ENCODE data around the gene TNFRSF4.
A peak's percentile ranks its signal among the peaks of the same experiment; 100 is the strongest.

TNFRSF4 gene

GRCh38 chr1:1203561-1204424, 10.2 kb downstream of the TNFRSF4 start:
- peaks cover 5% of the 10 kb centered on the region for H3K4me1 ChIP-seq (ENCODE audit: control insufficient read depth, insufficient read depth, low read length)
- H3K36me3 ChIP-seq (ENCODE audit: control insufficient read depth, insufficient read depth, low read length, severe bottlenecking), result no peaks in the 10 kb centered on the region
- H3K4me3 ChIP-seq (ENCODE audit: low read length), result no peak overlapping the region
- no peak overlapping the region for H3K9ac ChIP-seq (ENCODE audit: low read length)
- no peak for DNase-seq (ENCODE audit: low read depth)
- no peaks in the 10 kb centered on the region for H3K9me3 ChIP-seq (ENCODE audit: control insufficient read depth, low read length)
- peaks cover 20% of the 10 kb centered on the region for H3K27me3 ChIP-seq (replicated peaks; ENCODE audit: control insufficient read depth, insufficient read depth, low read length)

GRCh38 chr1:1202831-1203560, 11.0 kb downstream of the TNFRSF4 start:
- DNase-seq (ENCODE audit: low read depth), result no peak
- Histone ChIP-seq H3K4me3 (ENCODE audit: low read length) (no peak overlapping the region), H3K36me3 (ENCODE audit: control insufficient read depth, insufficient read depth, low read length, severe bottlenecking) (no peaks in the 10 kb centered on the region), H3K9me3 (ENCODE audit: control insufficient read depth, low read length) (no peaks in the 10 kb centered on the region), H3K4me1 (ENCODE audit: control insufficient read depth, insufficient read depth, low read length) (no peaks in the 10 kb centered on the region), H3K9ac (ENCODE audit: low read length) (no peak overlapping the region), H3K27me3 (replicated peaks; ENCODE audit: control insufficient read depth, insufficient read depth, low read length) (peaks cover 20% of the 10 kb centered on the region)

GRCh38 chr1:1200876-1201810, 12.8 kb downstream of the TNFRSF4 start:
- no peak overlapping the region for H3K9ac ChIP-seq (ENCODE audit: low read length)
- H3K36me3 ChIP-seq (ENCODE audit: control insufficient read depth, insufficient read depth, low read length, severe bottlenecking), result no peaks in the 10 kb centered on the region
- no peak overlapping the region for H3K4me3 ChIP-seq (ENCODE audit: low read length)
- H3K9me3 ChIP-seq (ENCODE audit: control insufficient read depth, low read length), result no peaks in the 10 kb centered on the region
- H3K4me1 ChIP-seq (ENCODE audit: control insufficient read depth, insufficient read depth, low read length), result no peaks in the 10 kb centered on the region
- H3K27me3 ChIP-seq (replicated peaks; ENCODE audit: control insufficient read depth, insufficient read depth, low read length), result peaks cover 12% of the 10 kb centered on the region
- DNase-seq (ENCODE audit: low read depth), result peak; percentile 79

- Histone ChIP-seq H3K9me3 (ENCODE audit: control insufficient read depth, low read length) (no peaks in the 10 kb centered on the region), H3K4me1 (ENCODE audit: control insufficient read depth, insufficient read depth, low read length) (no peaks in the 10 kb centered on the region), H3K36me3 (ENCODE audit: control insufficient read depth, insufficient read depth, low read length, severe bottlenecking) (no peaks in the 10 kb centered on the region), H3K4me3 (ENCODE audit: low read length) (no peak overlapping the region), H3K27me3 (replicated peaks; ENCODE audit: control insufficient read depth, insufficient read depth, low read length) (peaks cover 6% of the 10 kb centered on the region), H3K9ac (ENCODE audit: low read length) (no peak overlapping the region)
- no peak for DNase-seq (ENCODE audit: low read depth)
These were observed 13.7 kb downstream of the TNFRSF4 start for GRCh38 chr1:1199961-1200875.

- H3K27me3 ChIP-seq (replicated peaks; ENCODE audit: control insufficient read depth, insufficient read depth, low read length), result no peaks in the 10 kb centered on the region
- peaks cover 8% of the 10 kb centered on the region for H3K9me3 ChIP-seq (ENCODE audit: control insufficient read depth, low read length)
- H3K36me3 ChIP-seq (ENCODE audit: control insufficient read depth, insufficient read depth, low read length, severe bottlenecking), result no peaks in the 10 kb centered on the region
- no peak for DNase-seq (ENCODE audit: low read depth)
- H3K4me1 ChIP-seq (ENCODE audit: control insufficient read depth, insufficient read depth, low read length), result no peaks in the 10 kb centered on the region
- no peak overlapping the region for H3K9ac ChIP-seq (ENCODE audit: low read length)
- H3K4me3 ChIP-seq (ENCODE audit: low read length), result no peak overlapping the region
These were observed 14.6 kb downstream of the TNFRSF4 start for GRCh38 chr1:1199141-1199960.

GRCh38 chr1:1198423-1199140, 15.4 kb downstream of the TNFRSF4 start:
- Histone ChIP-seq H3K9me3 (ENCODE audit: control insufficient read depth, low read length) (peaks cover 16% of the 10 kb centered on the region), H3K4me3 (ENCODE audit: low read length) (no peak overlapping the region), H3K27me3 (replicated peaks; ENCODE audit: control insufficient read depth, insufficient read depth, low read length) (no peaks in the 10 kb centered on the region), H3K36me3 (ENCODE audit: control insufficient read depth, insufficient read depth, low read length, severe bottlenecking) (no peaks in the 10 kb centered on the region), H3K9ac (ENCODE audit: low read length) (no peak overlapping the region), H3K4me1 (ENCODE audit: control insufficient read depth, insufficient read depth, low read length) (no peaks in the 10 kb centered on the region)
- DNase-seq (ENCODE audit: low read depth), result no peak

- no peak overlapping the region for H3K4me3 ChIP-seq (ENCODE audit: low read length)
- no peaks in the 10 kb centered on the region for H3K27me3 ChIP-seq (replicated peaks; ENCODE audit: control insufficient read depth, insufficient read depth, low read length)
- no peak overlapping the region for H3K9ac ChIP-seq (ENCODE audit: low read length)
- no peaks in the 10 kb centered on the region for H3K36me3 ChIP-seq (ENCODE audit: control insufficient read depth, insufficient read depth, low read length, severe bottlenecking)
- no peak for DNase-seq (ENCODE audit: low read depth)
- peaks cover 18% of the 10 kb centered on the region for H3K9me3 ChIP-seq (ENCODE audit: control insufficient read depth, low read length)
- no peaks in the 10 kb centered on the region for H3K4me1 ChIP-seq (ENCODE audit: control insufficient read depth, insufficient read depth, low read length)
These were observed 16.2 kb downstream of the TNFRSF4 start for GRCh38 chr1:1197551-1198422.

GRCh38 chr1:1197188-1197500, 16.8 kb downstream of the TNFRSF4 start:
- no peaks in the 10 kb centered on the region for H3K4me1 ChIP-seq (ENCODE audit: control insufficient read depth, insufficient read depth, low read length)
- H3K9ac ChIP-seq (ENCODE audit: low read length), result no peak overlapping the region
- H3K36me3 ChIP-seq (ENCODE audit: control insufficient read depth, insufficient read depth, low read length, severe bottlenecking), result no peaks in the 10 kb centered on the region
- DNase-seq (ENCODE audit: low read depth), result no peak
- peaks cover 24% of the 10 kb centered on the region for H3K9me3 ChIP-seq (ENCODE audit: control insufficient read depth, low read length)
- peaks cover 5% of the 10 kb centered on the region for H3K27me3 ChIP-seq (replicated peaks; ENCODE audit: control insufficient read depth, insufficient read depth, low read length)
- H3K4me3 ChIP-seq (ENCODE audit: low read length), result no peak overlapping the region

All from adipocyte (in vitro differentiated cells).